Gastrocnemius medialis (tissue), 4 donors: ENCODE measurements around the gene SERINC5.

Experiments used
- POLR2A ChIP-seq, 2 donors: fragments of 450-650 bp; IDR thresholded peaks; one replicate each; pipeline ENCODE4 v1.6.1; 2017; ENCODE audit warnings: antibody characterized with exemption in 2 of 2, mild to moderate bottlenecking in 2 of 2, moderate library complexity in 2 of 2
- TF ChIP-seq, protein P1 (sequence below), 5 experiments: fragments of 450-650 bp in 3 of 5; fragments of 200-600 bp in 2 of 5; sonication (generic) in 2 of 5; IDR thresholded peaks in 4 of 5; conservative IDR thresholded peaks in 1 of 5; 1 replicate in 4 of 5; 2 replicates in 1 of 5; pipeline ENCODE4 v1.5.1; 2016 to 2019; ENCODE audit warnings: antibody characterized with exemption in 5 of 5, mild to moderate bottlenecking in 3 of 5, moderate library complexity in 3 of 5

DNA sequence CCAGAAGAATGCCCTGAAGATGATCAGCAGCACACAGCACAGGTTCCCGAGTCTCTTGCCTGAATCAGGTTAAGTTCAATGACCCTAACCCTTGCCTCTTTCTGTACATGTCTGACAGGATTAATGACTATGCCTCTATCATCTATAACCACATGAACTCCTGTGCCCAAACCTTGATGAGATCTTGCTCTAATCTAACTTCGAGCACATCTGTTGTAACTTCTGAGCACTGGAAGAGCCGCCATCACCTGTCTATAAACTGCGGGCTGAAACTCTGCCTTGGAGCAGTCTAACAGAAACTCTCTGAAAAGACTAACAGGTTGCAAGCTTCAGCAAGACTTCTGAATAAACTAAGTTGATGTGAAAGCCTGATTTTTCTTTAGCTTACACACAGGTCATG is 44.5 kb downstream of the SERINC5 start:
- TF ChIP-seq, protein P1, sequence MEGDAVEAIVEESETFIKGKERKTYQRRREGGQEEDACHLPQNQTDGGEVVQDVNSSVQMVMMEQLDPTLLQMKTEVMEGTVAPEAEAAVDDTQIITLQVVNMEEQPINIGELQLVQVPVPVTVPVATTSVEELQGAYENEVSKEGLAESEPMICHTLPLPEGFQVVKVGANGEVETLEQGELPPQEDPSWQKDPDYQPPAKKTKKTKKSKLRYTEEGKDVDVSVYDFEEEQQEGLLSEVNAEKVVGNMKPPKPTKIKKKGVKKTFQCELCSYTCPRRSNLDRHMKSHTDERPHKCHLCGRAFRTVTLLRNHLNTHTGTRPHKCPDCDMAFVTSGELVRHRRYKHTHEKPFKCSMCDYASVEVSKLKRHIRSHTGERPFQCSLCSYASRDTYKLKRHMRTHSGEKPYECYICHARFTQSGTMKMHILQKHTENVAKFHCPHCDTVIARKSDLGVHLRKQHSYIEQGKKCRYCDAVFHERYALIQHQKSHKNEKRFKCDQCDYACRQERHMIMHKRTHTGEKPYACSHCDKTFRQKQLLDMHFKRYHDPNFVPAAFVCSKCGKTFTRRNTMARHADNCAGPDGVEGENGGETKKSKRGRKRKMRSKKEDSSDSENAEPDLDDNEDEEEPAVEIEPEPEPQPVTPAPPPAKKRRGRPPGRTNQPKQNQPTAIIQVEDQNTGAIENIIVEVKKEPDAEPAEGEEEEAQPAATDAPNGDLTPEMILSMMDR (IDR thresholded peaks at IDR 0.05 in 4 of 5, conservative IDR thresholded peaks at IDR 0.05 in 1 of 5), result no peak
- no peak for TF ChIP-seq POLR2A (IDR thresholded peaks at IDR 0.05)
